Chondrocyte (in vitro differentiated cells): ENCODE measurements around the gene ABCA4. TPM values are rescaled to one million over a fixed set of nuclear protein-coding genes. Genes with fewer than 3 reads are reported as not detected.

Source experiments
- DNase-seq: peaks from one replicate; pipeline ENCODE4 v3.0.0; 2021; ENCODE audit warnings: mixed read lengths, low spot score
- H3K27ac Mint-ChIP-seq: one replicate; pipeline ENCODE4 v1.8.0; 2021; ENCODE audit warnings: mild to moderate bottlenecking, moderate library complexity, mixed read lengths; ENCODE audit not compliant: unreplicated experiment
- H3K27me3 Mint-ChIP-seq: 2 replicates; pipeline ENCODE4 v1.8.0; 2021; ENCODE audit warnings: low read depth, mixed read lengths
- H3K36me3 Mint-ChIP-seq: 2 replicates; pipeline ENCODE4 v1.8.0; 2021; ENCODE audit warnings: low read depth, mixed read lengths
- H3K4me1 Mint-ChIP-seq: 2 replicates; pipeline ENCODE4 v1.8.0; 2021; ENCODE audit warnings: low read depth, mild to moderate bottlenecking, mixed read lengths
- H3K4me3 Mint-ChIP-seq: one replicate; pipeline ENCODE4 v1.8.0; 2021; ENCODE audit warnings: mild to moderate bottlenecking, moderate library complexity, mixed read lengths; ENCODE audit not compliant: unreplicated experiment
- H3K9me3 Mint-ChIP-seq: 2 replicates; pipeline ENCODE4 v1.8.0; 2021; ENCODE audit warnings: low read depth, mixed read lengths
- total RNA-seq: library from RNA; stranded (reverse); gene quantifications from 3 replicates; pipeline ENCODE4 v1.2.1, GENCODE V29; 2021
- TF ChIP-seq, protein P1 (sequence below): fragments of 200-600 bp; sonication (generic); IDR thresholded peaks from 2 replicates; pipeline ENCODE4 v1.5.0; 2021; ENCODE audit warnings: antibody characterized with exemption, mild to moderate bottlenecking, moderate library complexity

The ABCA4 gene
- total RNA-seq, 1 donor from 2014 or later = 0.22 TPM

DNA sequence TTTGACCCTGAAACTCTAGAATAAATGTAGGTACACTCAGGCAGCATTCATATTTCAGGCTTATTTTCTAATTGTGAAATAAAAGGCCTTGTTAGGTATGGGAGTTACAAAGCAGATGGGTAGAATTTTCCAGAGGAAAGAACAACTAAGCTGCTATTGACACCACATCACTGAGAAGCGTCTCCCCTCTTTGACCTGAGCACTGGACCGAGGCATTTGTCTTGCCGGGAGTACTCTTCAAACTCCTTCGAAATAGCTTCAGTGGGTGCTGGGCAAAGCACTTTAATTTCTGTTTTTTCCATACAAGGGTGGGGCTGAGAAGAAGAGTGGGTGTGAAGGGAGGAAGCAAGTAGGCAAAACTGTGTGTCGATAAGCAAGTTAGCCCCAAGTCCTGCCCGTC, 36.4 kb downstream of the ABCA4 start:
- no peaks in the 10 kb centered on the region for H3K36me3 Mint-ChIP-seq
- no peak overlapping the region for H3K27ac Mint-ChIP-seq
- H3K27me3 Mint-ChIP-seq = no peaks in the 10 kb centered on the region
- TF ChIP-seq, protein P1, sequence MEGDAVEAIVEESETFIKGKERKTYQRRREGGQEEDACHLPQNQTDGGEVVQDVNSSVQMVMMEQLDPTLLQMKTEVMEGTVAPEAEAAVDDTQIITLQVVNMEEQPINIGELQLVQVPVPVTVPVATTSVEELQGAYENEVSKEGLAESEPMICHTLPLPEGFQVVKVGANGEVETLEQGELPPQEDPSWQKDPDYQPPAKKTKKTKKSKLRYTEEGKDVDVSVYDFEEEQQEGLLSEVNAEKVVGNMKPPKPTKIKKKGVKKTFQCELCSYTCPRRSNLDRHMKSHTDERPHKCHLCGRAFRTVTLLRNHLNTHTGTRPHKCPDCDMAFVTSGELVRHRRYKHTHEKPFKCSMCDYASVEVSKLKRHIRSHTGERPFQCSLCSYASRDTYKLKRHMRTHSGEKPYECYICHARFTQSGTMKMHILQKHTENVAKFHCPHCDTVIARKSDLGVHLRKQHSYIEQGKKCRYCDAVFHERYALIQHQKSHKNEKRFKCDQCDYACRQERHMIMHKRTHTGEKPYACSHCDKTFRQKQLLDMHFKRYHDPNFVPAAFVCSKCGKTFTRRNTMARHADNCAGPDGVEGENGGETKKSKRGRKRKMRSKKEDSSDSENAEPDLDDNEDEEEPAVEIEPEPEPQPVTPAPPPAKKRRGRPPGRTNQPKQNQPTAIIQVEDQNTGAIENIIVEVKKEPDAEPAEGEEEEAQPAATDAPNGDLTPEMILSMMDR = no peak
- peaks cover 13% of the 10 kb centered on the region for H3K4me1 Mint-ChIP-seq
- DNase-seq = no peak
- H3K4me3 Mint-ChIP-seq = no peak overlapping the region
- H3K9me3 Mint-ChIP-seq = no peaks in the 10 kb centered on the region

GRCh38 chr1:94084085-94084484, 36.9 kb downstream of the ABCA4 start:
- no peak overlapping the region for H3K27ac Mint-ChIP-seq
- H3K4me1 Mint-ChIP-seq = peaks cover 17% of the 10 kb centered on the region
- DNase-seq = no peak
- TF ChIP-seq, protein P1 = no peak
- H3K36me3 Mint-ChIP-seq = no peaks in the 10 kb centered on the region
- H3K27me3 Mint-ChIP-seq = no peaks in the 10 kb centered on the region
- no peaks in the 10 kb centered on the region for H3K9me3 Mint-ChIP-seq
- no peak overlapping the region for H3K4me3 Mint-ChIP-seq

- Mint-ChIP-seq H3K4me1 (peaks cover 21% of the 10 kb centered on the region), H3K27me3 (no peaks in the 10 kb centered on the region), H3K4me3 (no peak overlapping the region), H3K27ac (no peak overlapping the region), H3K9me3 (no peaks in the 10 kb centered on the region), H3K36me3 (no peaks in the 10 kb centered on the region)
- DNase-seq = no peak
- TF ChIP-seq, protein P1 = no peak
Measured at GRCh38 chr1:94083681-94084080, 37.3 kb downstream of the ABCA4 start.

GRCh38 chr1:94081566-94082344, 39.2 kb downstream of the ABCA4 start:
- Mint-ChIP-seq H3K4me1 (peaks cover 24% of the 10 kb centered on the region), H3K36me3 (no peaks in the 10 kb centered on the region), H3K9me3 (no peaks in the 10 kb centered on the region), H3K4me3 (no peak overlapping the region), H3K27ac (no peak overlapping the region), H3K27me3 (no peaks in the 10 kb centered on the region)
- DNase-seq = no peak
- TF ChIP-seq, protein P1 = no peak

GRCh38 chr1:94079989-94080388, 41.0 kb downstream of the ABCA4 start:
- H3K9me3 Mint-ChIP-seq = no peaks in the 10 kb centered on the region
- no peak overlapping the region for H3K27ac Mint-ChIP-seq
- H3K4me3 Mint-ChIP-seq = no peak overlapping the region
- DNase-seq = no peak
- H3K4me1 Mint-ChIP-seq = peaks cover 24% of the 10 kb centered on the region
- no peaks in the 10 kb centered on the region for H3K27me3 Mint-ChIP-seq
- H3K36me3 Mint-ChIP-seq = no peaks in the 10 kb centered on the region
- TF ChIP-seq, protein P1 = no peak
